Panc1 (cell line): ENCODE measurements around the gene PUS1. TPM values are rescaled to one million over a fixed set of nuclear protein-coding genes. Genes with fewer than 3 reads are reported as not detected.

ENCODE experiments used
- ATAC-seq: fragments of 200-7000 bp; cut with Tn5 transposase; 2 replicates; pipeline ENCODE4 v1.9.1; 2020; ENCODE audit warnings: mild to moderate bottlenecking, moderate library complexity
- BruUV-seq: library from RNA; stranded (reverse); fragments of 400-500 nt; replicated peaks from 2 replicates; lab custom pipeline; 2021; lab: Mats Ljungman, UMichigan
- CTCF ChIA-PET: fragments of 300-600 bp; sonication (Branson Sonifier 250); formaldehyde crosslinking; loops from one replicate; lab custom pipeline; 2022; ENCODE audit warnings: antibody characterized with exemption; lab: Charles Lee
- POLR2A ChIA-PET: fragments of 300-600 bp; sonication (Branson Sonifier 250); formaldehyde crosslinking; loops from one replicate; lab custom pipeline; 2022; ENCODE audit warnings: antibody characterized with exemption; lab: Charles Lee
- DNase-seq: peaks from one replicate; pipeline ENCODE4 v3.0.0-alpha.2; 2010; ENCODE audit warnings: low read depth, low spot score
- H3K27ac ChIP-seq: 2 replicates; pipeline ENCODE4 v1.5.1; 2011; ENCODE audit warnings: mild to moderate bottlenecking, low read length, inconsistent platforms
- H3K27me3 ChIP-seq: fragments of 200-500 bp; sonication (Bioruptor generic); 2 replicates; pipeline ENCODE4 v1.6.0; 2014; ENCODE audit warnings: low read length, inconsistent platforms; ENCODE audit not compliant: control insufficient read depth, insufficient read depth
- H3K36me3 ChIP-seq: fragments of 200-500 bp; sonication (Bioruptor generic); 2 replicates; pipeline ENCODE4 v1.5.1; 2014; ENCODE audit warnings: inconsistent platforms, mild to moderate bottlenecking, low read length, moderate library complexity; ENCODE audit not compliant: control insufficient read depth, insufficient read depth
- H3K4me1 ChIP-seq: 2 replicates; pipeline ENCODE4 v1.5.1; 2011; ENCODE audit warnings: inconsistent platforms, mild to moderate bottlenecking, low read length, moderate library complexity; ENCODE audit not compliant: control insufficient read depth, insufficient read depth
- H3K4me3 ChIP-seq, 2 experiments: 2 replicates each; pipeline ENCODE4 v1.5.1; 2011 to 2012; ENCODE audit warnings: low read depth in 2 of 2, low read length in 2 of 2, mild to moderate bottlenecking in 2 of 2, inconsistent platforms in 1 of 2, moderate library complexity in 1 of 2
- H3K9me3 ChIP-seq: fragments of 200-500 bp; sonication (Bioruptor generic); 2 replicates; pipeline ENCODE4 v1.5.1; 2014; ENCODE audit warnings: low read depth, mild to moderate bottlenecking, inconsistent platforms, low read length, moderate library complexity; ENCODE audit not compliant: control insufficient read depth, insufficient read depth
- POLR2AphosphoS5 ChIP-seq: IDR thresholded peaks from 2 replicates; pipeline ENCODE4 v1.6.1; 2012; ENCODE audit warnings: mild to moderate bottlenecking, low read depth, low read length, moderate library complexity
- SIN3A ChIP-seq: IDR thresholded peaks from 2 replicates; pipeline ENCODE4 v1.6.1; 2012; ENCODE audit warnings: low read depth, mild to moderate bottlenecking, low read length, moderate library complexity, borderline replicate concordance; ENCODE audit not compliant: insufficient read depth
- TCF7L2 ChIP-seq: IDR thresholded peaks from 2 replicates; pipeline ENCODE4 v1.6.1; 2011; ENCODE audit warnings: mild to moderate bottlenecking, low read depth, low read length, inconsistent platforms
- in situ Hi-C: cut with HindIII; loops from 2 replicates; pipeline ENCODE4 v1.10.0; 2016; ENCODE audit warnings: low sequenced_read_pairs, low pct_unique_long_range_greater_than_20kb
- intact Hi-C: fragments of 100-400 bp; cut with micrococcal nuclease; formaldehyde crosslinking; loops from one replicate; pipeline ENCODE4 v1.10.0; 2022; ENCODE audit not compliant: unreplicated experiment
- total RNA-seq: library from RNA; stranded (reverse); gene quantifications from one replicate; pipeline ENCODE4 v1.2.1, GENCODE V29; 2021; ENCODE audit not compliant: unreplicated experiment
- TF ChIP-seq, protein P1 (sequence below): fragments of 450-650 bp; IDR thresholded peaks from 2 replicates; pipeline ENCODE4 v1.5.1; 2017; ENCODE audit warnings: mild to moderate bottlenecking
- TF ChIP-seq, protein P2 (sequence below), 2 experiments: IDR thresholded peaks; 2 replicates each; pipeline ENCODE4 v1.6.1; 2011 to 2012; ENCODE audit warnings: low read depth in 2 of 2, control low read depth in 1 of 2, low read length in 1 of 2, mild to moderate bottlenecking in 1 of 2, moderate library complexity in 1 of 2; ENCODE audit not compliant: insufficient read depth in 1 of 2

The PUS1 gene
- total RNA-seq, 1 experiment from 2014 or later, result 108 TPM

DNA sequence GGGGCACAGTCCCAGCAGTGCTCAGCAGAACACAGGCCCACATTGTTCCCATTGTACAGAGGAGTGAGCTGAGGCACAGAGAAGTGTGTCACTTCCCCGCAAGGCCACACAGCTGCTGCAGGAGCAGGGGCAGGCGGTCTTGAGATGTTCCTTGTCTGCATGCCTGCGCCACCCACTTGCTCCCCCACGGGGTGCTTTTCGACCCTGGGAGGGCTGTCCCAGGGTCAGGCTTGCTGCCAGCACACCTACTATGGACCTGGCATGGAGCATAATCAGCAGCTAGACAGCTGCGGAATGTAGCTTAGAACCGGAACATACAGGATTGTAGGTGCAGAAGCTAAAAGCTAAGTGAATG, 12.9 kb downstream of the PUS1 start:
- no peak overlapping the region for H3K27ac ChIP-seq
- no peak for ATAC-seq
- no peaks in the 10 kb centered on the region for H3K4me1 ChIP-seq
- no TSS peak for BruUV-seq
- in situ Hi-C loops (no loop called here), intact Hi-C loops (no loop called here)
- no peak overlapping the region for H3K4me3 ChIP-seq
- 0 out of 2 replicates have a peak, but pooled peaks cover 2% of the 10 kb centered on the region for H3K36me3 ChIP-seq
- ChIA-PET CTCF (no interaction called here), POLR2A (no interaction called here)
- no peaks in the 10 kb centered on the region for H3K27me3 ChIP-seq
- TF ChIP-seq TCF7L2 (no peak), SIN3A (no peak), POLR2AphosphoS5 (no peak)
- TF ChIP-seq, protein P1, sequence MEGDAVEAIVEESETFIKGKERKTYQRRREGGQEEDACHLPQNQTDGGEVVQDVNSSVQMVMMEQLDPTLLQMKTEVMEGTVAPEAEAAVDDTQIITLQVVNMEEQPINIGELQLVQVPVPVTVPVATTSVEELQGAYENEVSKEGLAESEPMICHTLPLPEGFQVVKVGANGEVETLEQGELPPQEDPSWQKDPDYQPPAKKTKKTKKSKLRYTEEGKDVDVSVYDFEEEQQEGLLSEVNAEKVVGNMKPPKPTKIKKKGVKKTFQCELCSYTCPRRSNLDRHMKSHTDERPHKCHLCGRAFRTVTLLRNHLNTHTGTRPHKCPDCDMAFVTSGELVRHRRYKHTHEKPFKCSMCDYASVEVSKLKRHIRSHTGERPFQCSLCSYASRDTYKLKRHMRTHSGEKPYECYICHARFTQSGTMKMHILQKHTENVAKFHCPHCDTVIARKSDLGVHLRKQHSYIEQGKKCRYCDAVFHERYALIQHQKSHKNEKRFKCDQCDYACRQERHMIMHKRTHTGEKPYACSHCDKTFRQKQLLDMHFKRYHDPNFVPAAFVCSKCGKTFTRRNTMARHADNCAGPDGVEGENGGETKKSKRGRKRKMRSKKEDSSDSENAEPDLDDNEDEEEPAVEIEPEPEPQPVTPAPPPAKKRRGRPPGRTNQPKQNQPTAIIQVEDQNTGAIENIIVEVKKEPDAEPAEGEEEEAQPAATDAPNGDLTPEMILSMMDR, result no peak
- TF ChIP-seq, protein P2, sequence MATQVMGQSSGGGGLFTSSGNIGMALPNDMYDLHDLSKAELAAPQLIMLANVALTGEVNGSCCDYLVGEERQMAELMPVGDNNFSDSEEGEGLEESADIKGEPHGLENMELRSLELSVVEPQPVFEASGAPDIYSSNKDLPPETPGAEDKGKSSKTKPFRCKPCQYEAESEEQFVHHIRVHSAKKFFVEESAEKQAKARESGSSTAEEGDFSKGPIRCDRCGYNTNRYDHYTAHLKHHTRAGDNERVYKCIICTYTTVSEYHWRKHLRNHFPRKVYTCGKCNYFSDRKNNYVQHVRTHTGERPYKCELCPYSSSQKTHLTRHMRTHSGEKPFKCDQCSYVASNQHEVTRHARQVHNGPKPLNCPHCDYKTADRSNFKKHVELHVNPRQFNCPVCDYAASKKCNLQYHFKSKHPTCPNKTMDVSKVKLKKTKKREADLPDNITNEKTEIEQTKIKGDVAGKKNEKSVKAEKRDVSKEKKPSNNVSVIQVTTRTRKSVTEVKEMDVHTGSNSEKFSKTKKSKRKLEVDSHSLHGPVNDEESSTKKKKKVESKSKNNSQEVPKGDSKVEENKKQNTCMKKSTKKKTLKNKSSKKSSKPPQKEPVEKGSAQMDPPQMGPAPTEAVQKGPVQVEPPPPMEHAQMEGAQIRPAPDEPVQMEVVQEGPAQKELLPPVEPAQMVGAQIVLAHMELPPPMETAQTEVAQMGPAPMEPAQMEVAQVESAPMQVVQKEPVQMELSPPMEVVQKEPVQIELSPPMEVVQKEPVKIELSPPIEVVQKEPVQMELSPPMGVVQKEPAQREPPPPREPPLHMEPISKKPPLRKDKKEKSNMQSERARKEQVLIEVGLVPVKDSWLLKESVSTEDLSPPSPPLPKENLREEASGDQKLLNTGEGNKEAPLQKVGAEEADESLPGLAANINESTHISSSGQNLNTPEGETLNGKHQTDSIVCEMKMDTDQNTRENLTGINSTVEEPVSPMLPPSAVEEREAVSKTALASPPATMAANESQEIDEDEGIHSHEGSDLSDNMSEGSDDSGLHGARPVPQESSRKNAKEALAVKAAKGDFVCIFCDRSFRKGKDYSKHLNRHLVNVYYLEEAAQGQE (IDR thresholded peaks at IDR 0.05; ENCODE audit: insufficient read depth in 1 of 2, low read depth in 2 of 2, low read length in 1 of 2), result no peak
- DNase-seq, result no peak
- no peaks in the 10 kb centered on the region for H3K9me3 ChIP-seq

DNA sequence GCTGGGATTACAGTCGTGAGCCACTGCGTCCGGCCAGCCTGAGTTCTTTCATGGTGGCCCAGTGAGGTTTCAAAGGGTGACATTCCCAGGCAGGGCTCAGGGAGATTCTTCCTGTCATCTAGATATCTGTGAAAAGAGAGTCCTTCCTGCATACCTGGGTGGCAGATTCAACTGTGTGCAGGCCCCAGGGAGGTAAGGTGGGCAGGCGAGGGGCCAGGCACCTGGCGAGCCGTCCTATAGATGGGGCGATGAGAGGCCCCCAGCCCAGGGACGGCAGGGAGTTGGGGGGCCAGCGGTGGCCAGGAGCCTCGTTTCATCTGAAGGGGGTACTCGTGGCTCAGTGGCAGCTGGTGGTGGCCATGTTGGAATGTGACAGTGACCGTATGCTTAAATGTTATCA, 13.6 kb downstream of the PUS1 start:
- H3K27me3 ChIP-seq, result no peaks in the 10 kb centered on the region
- intact Hi-C loops, result no loop called here
- H3K9me3 ChIP-seq, result no peaks in the 10 kb centered on the region
- H3K27ac ChIP-seq, result no peak overlapping the region
- no TSS peak for BruUV-seq
- TF ChIP-seq TCF7L2 (no peak), SIN3A (no peak), POLR2AphosphoS5 (peak; percentile 66)
- TF ChIP-seq, protein P2 (IDR thresholded peaks at IDR 0.05; ENCODE audit: insufficient read depth in 1 of 2, low read depth in 2 of 2, low read length in 1 of 2), result no peak
- TF ChIP-seq, protein P1, result no peak
- H3K4me1 ChIP-seq, result no peaks in the 10 kb centered on the region
- POLR2A ChIA-PET, result interaction anchor here (0.6 kb wide), 1 partner anchor 52 kb away, joined by 5 read pairs; no protein-coding TSS in a partner anchor
- H3K4me3 ChIP-seq, result no peak overlapping the region
- CTCF ChIA-PET, result no interaction called here
- ATAC-seq, result no peak
- no peak for DNase-seq
- 0 out of 2 replicates have a peak, but pooled peaks cover 2% of the 10 kb centered on the region for H3K36me3 ChIP-seq
- in situ Hi-C loops, result no loop called here
